Activated naive CD8-positive, alpha-beta T cell treated with anti-CD3 and anti-CD28 coated beads, Interleukin-2, amount 10 ng/mL, durations not matched to agents 7 days and 5 days (primary cell): ENCODE data around the gene INTS2. TPM values are rescaled to one million over a fixed set of nuclear protein-coding genes. Genes with fewer than 3 reads are reported as not detected.
"Not testable (repeated sequence)": the region's sequence is repeated elsewhere in the genome, so short reads cannot be mapped to it uniquely, and the experiment has no call there.

Experiments used
- ATAC-seq: fragments of 150-1000 bp; cut with Tn5 transposase; one replicate; pipeline ENCODE4 v1.10.0; 2021; ENCODE audit warnings: low read depth, moderate library complexity
- POLR2A ChIA-PET: fragments of 350-600 bp; sonication (Branson Sonifier 250); formaldehyde crosslinking; loops from one replicate; lab custom pipeline; 2021; ENCODE audit warnings: antibody characterized with exemption; lab: Charles Lee
- DNase-seq: peaks from one replicate; pipeline ENCODE4 v3.0.0; 2021
- H3K27ac Mint-ChIP-seq: one replicate; pipeline ENCODE4 v1.8.0; 2022; ENCODE audit warnings: mild to moderate bottlenecking, mixed read lengths
- H3K27me3 Mint-ChIP-seq: one replicate; pipeline ENCODE4 v1.8.0; 2022; ENCODE audit warnings: mild to moderate bottlenecking, moderate library complexity, mixed read lengths
- H3K36me3 Mint-ChIP-seq: one replicate; pipeline ENCODE4 v1.8.0; 2021; ENCODE audit warnings: mild to moderate bottlenecking, mixed read lengths
- H3K4me1 Mint-ChIP-seq: one replicate; pipeline ENCODE4 v1.8.0; 2021; ENCODE audit warnings: mixed read lengths
- H3K4me3 Mint-ChIP-seq: one replicate; pipeline ENCODE4 v1.8.0; 2022; ENCODE audit warnings: mild to moderate bottlenecking, moderate library complexity, mixed read lengths
- H3K9me3 Mint-ChIP-seq: one replicate; pipeline ENCODE4 v1.8.0; 2021; ENCODE audit warnings: mixed read lengths
- total RNA-seq, 2 experiments: library from RNA; stranded (reverse); gene quantifications; one replicate each; pipeline ENCODE4 v1.2.3, GENCODE V29; 2021

INTS2 gene
- total RNA-seq, 2 experiments from 2014 or later: 20.7 to 22.3 TPM

DNA sequence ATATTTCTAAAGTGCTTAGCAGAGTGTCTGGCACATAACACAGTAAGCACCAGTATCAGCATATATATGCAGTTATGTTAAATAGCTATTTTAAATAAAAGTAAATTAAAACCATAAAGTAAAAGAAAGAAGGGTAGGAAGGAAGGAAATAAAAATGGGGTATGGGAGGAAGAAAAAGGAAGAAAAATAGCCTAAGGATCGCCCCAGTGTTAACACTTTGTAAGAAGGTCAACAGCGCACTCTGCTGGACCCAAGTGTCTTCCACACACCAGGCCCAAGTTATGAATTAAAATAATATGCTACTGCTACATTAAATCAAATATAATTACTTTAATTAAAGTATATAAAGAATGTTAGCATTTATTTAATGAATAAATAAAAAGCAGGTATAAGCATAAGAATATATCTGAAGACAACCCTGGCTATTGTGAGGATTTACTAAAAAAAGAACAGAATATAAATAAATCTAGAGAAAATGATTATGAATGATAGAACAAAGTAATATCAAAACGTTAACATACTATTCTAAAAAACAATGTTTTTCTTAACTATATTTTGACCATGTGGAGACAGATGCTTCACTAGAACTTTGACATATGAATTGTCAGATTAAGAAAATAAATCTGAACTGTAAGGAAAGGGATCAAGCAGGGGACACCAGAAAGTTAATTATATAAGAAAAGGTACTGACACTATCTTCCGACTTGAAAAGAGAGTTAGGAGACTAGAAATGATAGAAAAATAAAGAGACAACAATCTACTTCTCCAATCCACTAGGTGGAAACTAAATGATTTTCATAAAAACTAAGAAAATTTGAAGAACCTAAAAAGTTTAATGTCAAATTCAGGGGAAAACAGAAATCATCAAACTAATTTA lies 90.4 kb downstream of the INTS2 start:
- no peaks in the 10 kb centered on the region for H3K4me1 Mint-ChIP-seq
- H3K9me3 Mint-ChIP-seq: no peaks in the 10 kb centered on the region
- H3K36me3 Mint-ChIP-seq: peaks cover 14% of the 10 kb centered on the region
- DNase-seq (peak; percentile 37), ATAC-seq (peak; percentile 39)
- H3K27me3 Mint-ChIP-seq: no peaks in the 10 kb centered on the region
- no peak overlapping the region for H3K27ac Mint-ChIP-seq
- no peak overlapping the region for H3K4me3 Mint-ChIP-seq
- POLR2A ChIA-PET: no interaction called here

DNA sequence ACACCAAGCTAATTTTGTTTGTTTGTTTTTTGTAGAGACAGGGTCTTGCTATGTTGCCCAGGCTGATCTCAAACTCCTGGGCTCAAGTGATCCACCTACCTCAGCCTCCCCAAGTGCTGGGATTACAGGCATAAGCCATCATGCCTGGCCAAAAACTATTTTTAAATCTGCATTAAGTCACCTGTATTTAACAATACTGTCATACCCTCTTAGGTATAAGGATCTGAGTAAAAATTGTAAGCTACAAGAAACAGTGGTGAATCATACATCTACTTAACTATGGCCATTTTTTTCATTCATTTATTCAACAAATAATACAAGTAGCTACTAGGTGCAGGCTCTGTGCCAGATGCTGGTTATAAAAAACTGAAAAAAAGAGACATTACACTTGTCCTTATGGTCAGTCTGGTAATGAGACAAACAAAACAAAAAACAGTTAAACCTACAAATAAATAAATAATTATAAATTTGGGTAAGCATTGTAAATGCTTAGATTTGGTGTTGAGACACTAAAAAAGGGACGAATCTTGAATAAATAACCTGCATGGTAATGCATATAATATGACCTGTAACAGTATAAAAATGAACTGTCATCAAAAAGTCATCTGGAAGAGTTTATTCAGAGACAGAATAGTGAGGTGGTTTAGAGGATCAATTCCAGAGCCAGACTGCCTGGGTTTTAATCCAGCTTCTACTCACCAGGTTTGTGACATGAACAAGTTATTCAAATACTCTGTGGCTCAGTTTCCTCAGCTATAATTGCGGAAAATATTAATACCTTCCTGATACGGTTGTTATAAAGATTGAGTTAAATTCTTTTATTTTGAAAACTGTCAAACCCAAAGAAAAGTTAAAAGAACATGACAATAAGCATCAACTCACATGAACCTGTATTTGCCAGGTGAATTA lies 91.3 kb downstream of the INTS2 start:
- peaks cover 12% of the 10 kb centered on the region for H3K36me3 Mint-ChIP-seq
- no peak for ATAC-seq
- H3K4me1 Mint-ChIP-seq: no peaks in the 10 kb centered on the region
- POLR2A ChIA-PET: no interaction called here
- no peak overlapping the region for H3K27ac Mint-ChIP-seq
- H3K27me3 Mint-ChIP-seq: no peaks in the 10 kb centered on the region
- DNase-seq: no peak
- H3K4me3 Mint-ChIP-seq: no peak overlapping the region
- H3K9me3 Mint-ChIP-seq: no peaks in the 10 kb centered on the region

DNA sequence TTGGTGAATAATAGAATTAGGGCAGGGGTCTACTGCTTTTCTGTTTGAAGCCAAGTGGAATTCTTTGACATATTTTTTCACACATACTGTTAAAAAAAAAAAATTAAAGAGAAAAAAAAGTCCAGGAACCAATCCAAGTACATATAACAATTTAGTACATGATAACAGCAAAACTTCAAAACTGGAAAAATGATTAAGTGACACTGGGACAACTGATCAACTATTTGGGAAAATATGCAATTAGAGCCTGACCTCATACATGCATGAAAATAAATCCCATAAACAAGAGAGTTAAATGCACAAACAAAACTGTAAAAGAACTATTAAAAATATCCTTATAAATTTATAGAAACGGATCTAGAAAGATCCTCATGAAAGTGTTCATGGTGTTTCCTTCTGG lies 92.2 kb downstream of the INTS2 start:
- POLR2A ChIA-PET: no interaction called here
- DNase-seq (no peak), ATAC-seq (no peak)
- Mint-ChIP-seq H3K9me3 (no peaks in the 10 kb centered on the region), H3K4me3 (no peak overlapping the region), H3K27me3 (no peaks in the 10 kb centered on the region), H3K27ac (no peak overlapping the region), H3K36me3 (peaks cover 6% of the 10 kb centered on the region), H3K4me1 (no peaks in the 10 kb centered on the region)

DNA sequence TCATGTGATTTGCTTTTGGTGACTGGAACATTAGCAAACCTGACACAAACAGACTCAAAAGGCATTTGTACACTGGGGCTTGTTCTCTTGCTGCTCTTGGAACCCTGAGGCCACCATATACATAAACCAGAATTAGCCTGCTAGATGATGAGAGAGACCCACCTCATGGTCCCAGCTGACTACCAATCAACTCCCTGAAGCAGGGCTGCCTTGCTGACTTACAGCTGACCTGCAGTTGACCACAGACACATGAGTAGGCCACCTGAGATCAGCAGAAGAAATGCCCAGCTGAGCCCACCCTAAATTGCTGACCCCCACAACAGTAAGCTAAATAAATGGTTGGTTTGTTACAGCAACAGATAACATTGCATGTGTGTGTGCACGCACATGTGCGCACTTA lies 93.2 kb downstream of the INTS2 start:
- no peak for DNase-seq
- H3K27ac Mint-ChIP-seq: no peak overlapping the region
- no peaks in the 10 kb centered on the region for H3K9me3 Mint-ChIP-seq
- H3K4me3 Mint-ChIP-seq: no peak overlapping the region
- H3K36me3 Mint-ChIP-seq: peaks cover 6% of the 10 kb centered on the region
- H3K27me3 Mint-ChIP-seq: no peaks in the 10 kb centered on the region
- POLR2A ChIA-PET: interaction anchor here (0.5 kb wide), 1 partner anchor 448 kb away, joined by 3 read pairs; no protein-coding TSS in a partner anchor
- no peak for ATAC-seq
- H3K4me1 Mint-ChIP-seq: no peaks in the 10 kb centered on the region

DNA sequence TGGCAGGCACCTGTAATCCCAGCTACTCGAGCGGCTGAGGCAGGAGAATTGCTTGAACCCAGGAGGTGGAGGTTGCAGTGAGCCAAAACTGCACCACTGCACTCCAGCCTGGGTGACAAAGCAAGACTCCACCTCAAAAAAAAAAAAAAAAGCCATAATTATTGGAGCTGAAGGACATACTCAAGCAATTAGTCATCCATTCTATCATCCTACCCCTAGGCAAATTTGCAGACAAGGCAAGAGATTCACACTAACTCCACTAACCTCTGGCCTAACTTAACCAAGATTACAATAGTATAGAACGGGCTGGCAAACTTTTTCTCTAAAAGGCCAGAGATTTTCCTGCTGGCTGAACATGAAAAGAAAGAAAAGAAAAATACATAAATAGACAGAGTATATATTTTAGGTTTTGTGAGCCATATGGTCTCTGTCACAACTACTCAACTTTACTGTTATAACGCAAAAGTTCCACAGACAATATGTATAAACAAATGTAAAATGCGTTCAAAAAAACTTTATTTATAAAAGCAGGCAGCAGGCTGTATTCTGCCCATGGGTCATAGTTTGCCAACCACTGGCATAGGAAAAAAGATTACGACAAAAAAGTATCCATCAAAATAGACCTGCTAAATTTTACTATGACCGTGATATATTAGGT lies 94.1 kb downstream of the INTS2 start:
- Mint-ChIP-seq H3K9me3 (no peaks in the 10 kb centered on the region), H3K36me3 (peaks cover 13% of the 10 kb centered on the region), H3K27ac (no peak overlapping the region), H3K27me3 (no peaks in the 10 kb centered on the region), H3K4me3 (no peak overlapping the region), H3K4me1 (no peaks in the 10 kb centered on the region)
- ATAC-seq: no peak
- POLR2A ChIA-PET: no interaction called here
- DNase-seq: no peak

DNA sequence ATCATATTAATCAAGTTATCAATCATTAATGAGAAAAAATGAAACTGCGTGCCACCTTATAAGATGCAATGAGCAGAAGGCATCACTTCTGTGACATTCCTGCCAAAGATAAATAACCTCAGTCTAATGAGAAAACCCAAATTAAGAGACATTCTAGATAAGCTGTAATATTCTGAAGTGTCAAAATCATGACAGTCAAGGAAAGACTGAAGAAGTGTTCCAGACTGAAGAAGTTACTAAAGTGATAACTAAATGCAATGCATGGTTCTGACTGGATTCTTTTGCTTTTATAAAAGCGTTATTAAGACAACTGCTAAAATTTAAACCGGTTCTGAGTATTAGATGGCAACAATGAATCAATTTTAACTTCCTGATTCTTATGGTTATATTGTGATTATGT lies 95.3 kb downstream of the INTS2 start:
- no peaks in the 10 kb centered on the region for H3K4me1 Mint-ChIP-seq
- H3K27me3 Mint-ChIP-seq: no peaks in the 10 kb centered on the region
- no peaks in the 10 kb centered on the region for H3K9me3 Mint-ChIP-seq
- ATAC-seq: no peak
- H3K27ac Mint-ChIP-seq: no peak overlapping the region
- DNase-seq: no peak
- no peak overlapping the region for H3K4me3 Mint-ChIP-seq
- POLR2A ChIA-PET: no interaction called here
- H3K36me3 Mint-ChIP-seq: peaks cover 22% of the 10 kb centered on the region

DNA sequence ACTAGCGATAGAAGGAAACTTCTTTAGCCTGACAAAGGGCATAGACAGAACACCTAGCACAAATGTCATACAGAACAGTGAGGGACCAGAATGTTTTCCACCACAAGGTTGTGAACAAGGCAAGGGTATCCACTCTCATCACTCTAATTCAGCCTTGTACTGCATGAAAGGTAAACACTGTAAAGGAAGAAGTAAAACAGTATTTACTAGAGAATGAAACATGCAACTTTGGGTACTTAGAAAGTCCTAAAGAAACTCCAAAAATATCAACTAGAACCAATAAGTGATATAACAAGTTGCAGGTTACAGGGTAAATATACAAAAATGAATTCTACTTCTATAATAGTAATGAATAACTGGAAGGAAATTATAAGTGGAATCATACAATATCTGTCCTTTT lies 96.7 kb downstream of the INTS2 start:
- peaks cover 1% of the 10 kb centered on the region for H3K4me1 Mint-ChIP-seq
- H3K27ac Mint-ChIP-seq: no peak overlapping the region
- ATAC-seq (no peak), DNase-seq (no peak)
- H3K27me3 Mint-ChIP-seq: no peaks in the 10 kb centered on the region
- H3K9me3 Mint-ChIP-seq: no peaks in the 10 kb centered on the region
- H3K4me3 Mint-ChIP-seq: no peak overlapping the region
- POLR2A ChIA-PET: no interaction called here
- peaks cover 28% of the 10 kb centered on the region for H3K36me3 Mint-ChIP-seq

DNA sequence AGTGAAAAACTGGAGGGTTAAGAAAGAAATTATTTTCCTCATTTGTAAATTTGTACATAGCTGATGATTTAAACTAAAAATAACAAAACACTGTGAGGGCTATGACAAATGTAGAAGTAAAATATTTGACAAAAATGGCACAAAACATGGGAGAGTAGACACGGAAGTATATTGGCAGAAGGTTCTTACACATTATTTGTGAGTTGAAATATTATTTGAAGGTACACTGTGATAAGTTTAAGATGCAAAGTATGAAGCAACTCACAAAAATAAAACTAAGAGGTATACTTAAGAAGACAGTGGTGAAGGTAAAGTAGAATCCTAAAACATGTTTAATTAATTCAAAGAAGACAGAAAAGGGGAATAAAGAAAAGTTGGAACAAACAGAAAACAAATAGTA lies 99.1 kb downstream of the INTS2 start:
- no peak overlapping the region for H3K4me3 Mint-ChIP-seq
- no peaks in the 10 kb centered on the region for H3K9me3 Mint-ChIP-seq
- peaks cover 41% of the 10 kb centered on the region for H3K36me3 Mint-ChIP-seq
- H3K27ac Mint-ChIP-seq: no peak overlapping the region
- DNase-seq (no peak), ATAC-seq (no peak)
- H3K4me1 Mint-ChIP-seq: peaks cover 1% of the 10 kb centered on the region
- POLR2A ChIA-PET: no interaction called here
- H3K27me3 Mint-ChIP-seq: no peaks in the 10 kb centered on the region

DNA sequence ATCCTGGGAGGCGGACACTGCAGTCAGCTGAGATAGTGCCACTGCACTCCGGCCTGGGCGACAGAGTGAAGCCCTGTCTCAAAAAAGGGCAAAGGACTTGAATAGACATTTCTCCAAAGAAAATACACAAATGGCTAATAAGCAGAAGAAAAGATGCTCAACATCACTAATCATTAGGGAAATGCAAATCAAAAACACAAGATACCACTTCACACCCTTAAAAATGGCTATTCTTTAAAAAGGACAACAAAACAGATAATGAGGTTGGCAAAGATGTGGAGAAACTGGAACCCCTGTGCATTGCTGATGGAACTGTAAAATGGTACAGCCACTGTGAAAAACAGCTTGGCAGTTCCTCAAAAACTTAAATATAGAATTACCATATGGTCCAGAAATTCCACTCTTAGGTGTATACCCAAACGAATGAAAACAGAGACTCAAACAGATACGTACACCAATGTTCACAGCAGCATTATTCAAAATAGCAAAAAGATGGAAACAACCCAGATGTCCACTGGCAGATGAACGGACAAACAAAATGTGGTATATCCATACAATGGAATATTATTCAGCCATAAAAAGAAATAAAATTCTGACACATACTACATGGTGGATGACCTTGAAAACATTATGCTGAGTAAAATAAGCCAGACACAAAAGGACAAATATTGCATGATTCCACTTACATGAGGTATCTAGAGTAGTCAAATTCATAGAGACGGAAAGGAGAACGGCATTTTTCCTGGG lies 100.0 kb downstream of the INTS2 start:
- no peaks in the 10 kb centered on the region for H3K9me3 Mint-ChIP-seq
- peaks cover 1% of the 10 kb centered on the region for H3K4me1 Mint-ChIP-seq
- no peak overlapping the region for H3K4me3 Mint-ChIP-seq
- POLR2A ChIA-PET: no interaction called here
- no peak overlapping the region for H3K27ac Mint-ChIP-seq
- ATAC-seq (no peak), DNase-seq (no peak)
- H3K27me3 Mint-ChIP-seq: no peaks in the 10 kb centered on the region
- H3K36me3 Mint-ChIP-seq: peaks cover 43% of the 10 kb centered on the region

DNA sequence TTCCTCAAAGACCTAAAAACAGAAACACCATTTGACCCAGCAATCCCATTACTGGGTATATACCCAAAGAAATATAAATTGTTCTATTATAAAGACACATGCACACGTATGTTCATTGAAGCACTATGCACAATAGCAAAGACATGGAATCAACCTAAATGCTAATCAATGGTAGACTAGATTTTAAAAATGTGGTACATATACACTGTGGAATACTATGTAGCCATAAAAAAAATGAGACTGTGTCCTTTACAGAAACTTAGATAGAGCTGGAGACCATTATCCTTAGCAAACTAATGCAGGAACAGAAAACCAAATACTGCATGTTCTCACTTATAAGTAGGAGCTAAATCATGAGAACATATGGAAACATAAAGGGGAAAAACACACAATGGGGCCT lies 100.9 kb downstream of the INTS2 start:
- H3K4me1 Mint-ChIP-seq, ATAC-seq, POLR2A ChIA-PET, H3K4me3 Mint-ChIP-seq, H3K9me3 Mint-ChIP-seq, H3K27ac Mint-ChIP-seq, H3K27me3 Mint-ChIP-seq, DNase-seq: not testable (repeated sequence)
- H3K36me3 Mint-ChIP-seq: peaks cover 47% of the 10 kb centered on the region

DNA sequence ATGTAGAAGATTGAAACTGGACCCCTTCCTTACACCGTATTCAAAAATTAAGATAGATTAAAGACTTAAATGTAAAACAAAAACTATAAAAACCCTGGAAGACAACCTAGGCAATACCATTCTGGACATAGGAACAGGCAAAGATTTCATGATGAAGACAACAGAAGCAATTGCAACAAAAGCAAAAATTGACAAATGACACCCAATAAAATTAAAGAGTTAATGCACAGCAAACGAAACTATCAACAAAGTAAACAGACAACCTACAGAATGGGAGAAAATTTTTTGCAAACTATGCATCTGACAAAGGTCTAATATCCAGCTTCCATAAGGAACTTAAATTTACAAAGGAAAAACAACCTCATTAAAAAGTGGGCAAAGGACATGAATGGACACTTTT lies 101.6 kb downstream of the INTS2 start:
- H3K4me1 Mint-ChIP-seq, H3K27me3 Mint-ChIP-seq, H3K4me3 Mint-ChIP-seq, DNase-seq, ATAC-seq, H3K27ac Mint-ChIP-seq, H3K9me3 Mint-ChIP-seq, POLR2A ChIA-PET: not testable (repeated sequence)
- H3K36me3 Mint-ChIP-seq: peaks cover 51% of the 10 kb centered on the region

DNA sequence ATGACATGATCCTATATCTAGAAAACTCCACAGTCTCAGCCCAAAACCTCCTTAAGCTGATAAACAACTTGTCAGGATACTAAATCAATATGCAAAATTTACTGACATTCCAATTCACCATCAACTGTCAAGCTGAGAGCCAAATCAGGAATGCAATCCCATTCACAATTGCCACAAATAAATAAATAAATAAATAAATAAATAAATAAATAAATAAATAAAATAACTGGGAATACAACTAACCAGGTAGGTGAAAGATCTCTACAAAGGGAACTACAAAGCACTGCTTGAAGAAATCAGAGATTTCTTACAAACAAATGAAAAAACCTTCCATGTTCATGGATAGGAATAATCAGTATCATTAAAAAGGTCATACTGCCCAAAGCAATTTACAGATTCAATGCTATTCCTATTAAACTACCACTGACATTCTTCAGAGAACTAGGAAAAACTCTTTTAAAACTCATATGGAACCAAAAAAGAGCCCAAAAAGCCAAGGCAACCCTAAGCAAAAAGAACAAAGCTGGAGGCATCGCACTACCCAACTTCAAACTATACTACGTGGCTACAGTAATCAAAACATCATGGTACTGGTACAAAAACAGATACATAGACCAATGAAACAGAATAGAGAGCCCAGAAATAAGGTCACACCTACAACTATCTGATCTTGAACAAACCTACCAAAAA lies 102.2 kb downstream of the INTS2 start:
- ATAC-seq (no peak), DNase-seq (no peak)
- Mint-ChIP-seq H3K36me3 (peaks cover 56% of the 10 kb centered on the region), H3K4me1 (peaks cover 1% of the 10 kb centered on the region), H3K27me3 (no peaks in the 10 kb centered on the region), H3K27ac (no peak overlapping the region), H3K9me3 (peaks cover 1% of the 10 kb centered on the region), H3K4me3 (no peak overlapping the region)
- POLR2A ChIA-PET: no interaction called here
